GM21786 (cell line): ENCODE measurements around the gene SCIN.

Experiments
- ATAC-seq: cut with Tn5 transposase; IDR thresholded peaks from one replicate; pipeline ENCODE4 v1.9.1; 2021; ENCODE audit not compliant: unreplicated experiment

Gene SCIN

GRCh38 chr7:12565873-12566272 is 4.6 kb upstream of the SCIN start:
- ATAC-seq = no peak

GRCh38 chr7:12567015-12567414 is 3.5 kb upstream of the SCIN start:
- peak; percentile 91 for ATAC-seq

GRCh38 chr7:12569673-12570072 is 847 bp upstream of the SCIN start:
- peak; percentile 33 for ATAC-seq

GRCh38 chr7:12570168-12570533 is 369 bp upstream of the SCIN start:
- ATAC-seq = no peak

GRCh38 chr7:12571691-12572090 is 1.2 kb downstream of the SCIN start:
- no peak for ATAC-seq

GRCh38 chr7:12572941-12573575 is 2.5 kb downstream of the SCIN start:
- no peak for ATAC-seq

- no peak for ATAC-seq
These were observed 3.4 kb downstream of the SCIN start for GRCh38 chr7:12573885-12574284.

GRCh38 chr7:12578930-12579640 is 8.6 kb downstream of the SCIN start:
- ATAC-seq = no peak

- ATAC-seq = no peak
These were observed 11.4 kb downstream of the SCIN start for GRCh38 chr7:12581897-12582296.

- ATAC-seq = no peak
These were observed 11.8 kb downstream of the SCIN start for GRCh38 chr7:12582362-12582761.

GRCh38 chr7:12583176-12583575 is 12.7 kb downstream of the SCIN start:
- ATAC-seq = no peak

GRCh38 chr7:12583922-12584321 is 13.4 kb downstream of the SCIN start:
- no peak for ATAC-seq

- peak; percentile 99 for ATAC-seq
These were observed 14.4 kb downstream of the SCIN start for GRCh38 chr7:12584930-12585329.

GRCh38 chr7:12586271-12586670 is 15.8 kb downstream of the SCIN start:
- ATAC-seq = no peak

- ATAC-seq = no peak
These were observed 17.9 kb downstream of the SCIN start for GRCh38 chr7:12588259-12588904.

GRCh38 chr7:12590559-12590958 is 20.0 kb downstream of the SCIN start:
- ATAC-seq = no peak

- ATAC-seq = no peak
These were observed 23.8 kb downstream of the SCIN start for GRCh38 chr7:12594122-12594897.

GRCh38 chr7:12595148-12595547 is 24.6 kb downstream of the SCIN start:
- ATAC-seq = no peak

- no peak for ATAC-seq
These were observed 25.8 kb downstream of the SCIN start for GRCh38 chr7:12596225-12596790.

- peak; percentile 89 for ATAC-seq
These were observed 30.9 kb downstream of the SCIN start for GRCh38 chr7:12601302-12601869.

- no peak for ATAC-seq
These were observed 36.6 kb downstream of the SCIN start for GRCh38 chr7:12607134-12607533.
